Vagina (tissue), 2 donors: ENCODE data around the gene CCDC12.

ENCODE experiments used
- POLR2A ChIP-seq, 2 donors: fragments of 450-650 bp; IDR thresholded peaks; one replicate each; pipeline ENCODE4 v1.6.1; 2017; ENCODE audit warnings: antibody characterized with exemption in 2 of 2, mild to moderate bottlenecking in 2 of 2, moderate library complexity in 2 of 2
- POLR2AphosphoS5 ChIP-seq, 2 donors: sonication (generic); formaldehyde crosslinking; IDR thresholded peaks; one replicate each; pipeline ENCODE4 v1.9.0; 2017; ENCODE audit warnings: antibody characterized with exemption in 2 of 2, mild to moderate bottlenecking in 2 of 2, low read depth in 1 of 2; ENCODE audit not compliant: insufficient read depth in 1 of 2
- TF ChIP-seq, protein P1 (sequence below), 3 experiments: fragments of 450-650 bp in 2 of 3; fragments of 200-600 bp in 1 of 3; sonication (generic) in 1 of 3; IDR thresholded peaks; one replicate each; pipeline ENCODE4 v1.5.1; 2017 to 2019; ENCODE audit warnings: antibody characterized with exemption in 3 of 3, mild to moderate bottlenecking in 2 of 3, moderate library complexity in 2 of 3

- no peak for TF ChIP-seq POLR2A (IDR thresholded peaks at IDR 0.05)
- TF ChIP-seq, protein P1, sequence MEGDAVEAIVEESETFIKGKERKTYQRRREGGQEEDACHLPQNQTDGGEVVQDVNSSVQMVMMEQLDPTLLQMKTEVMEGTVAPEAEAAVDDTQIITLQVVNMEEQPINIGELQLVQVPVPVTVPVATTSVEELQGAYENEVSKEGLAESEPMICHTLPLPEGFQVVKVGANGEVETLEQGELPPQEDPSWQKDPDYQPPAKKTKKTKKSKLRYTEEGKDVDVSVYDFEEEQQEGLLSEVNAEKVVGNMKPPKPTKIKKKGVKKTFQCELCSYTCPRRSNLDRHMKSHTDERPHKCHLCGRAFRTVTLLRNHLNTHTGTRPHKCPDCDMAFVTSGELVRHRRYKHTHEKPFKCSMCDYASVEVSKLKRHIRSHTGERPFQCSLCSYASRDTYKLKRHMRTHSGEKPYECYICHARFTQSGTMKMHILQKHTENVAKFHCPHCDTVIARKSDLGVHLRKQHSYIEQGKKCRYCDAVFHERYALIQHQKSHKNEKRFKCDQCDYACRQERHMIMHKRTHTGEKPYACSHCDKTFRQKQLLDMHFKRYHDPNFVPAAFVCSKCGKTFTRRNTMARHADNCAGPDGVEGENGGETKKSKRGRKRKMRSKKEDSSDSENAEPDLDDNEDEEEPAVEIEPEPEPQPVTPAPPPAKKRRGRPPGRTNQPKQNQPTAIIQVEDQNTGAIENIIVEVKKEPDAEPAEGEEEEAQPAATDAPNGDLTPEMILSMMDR (IDR thresholded peaks at IDR 0.05): no peak
- no peak for TF ChIP-seq POLR2AphosphoS5 (IDR thresholded peaks at IDR 0.05; ENCODE audit: insufficient read depth in 1 of 2, low read depth in 1 of 2)
These were observed 67.5 kb downstream of the CCDC12 start for GRCh38 chr3:46908986-46909534.
